Sigmoid colon (tissue), 4 donors: ENCODE data around the gene GUK1.

ENCODE experiments used
- EP300 ChIP-seq, 4 donors: sonication (generic); formaldehyde crosslinking; IDR thresholded peaks; one replicate each; pipeline ENCODE4 v1.6.1; 2017; ENCODE audit warnings: antibody characterized with exemption in 4 of 4
- POLR2A ChIP-seq, 2 donors: fragments of 450-650 bp; IDR thresholded peaks; one replicate each; pipeline ENCODE4 v1.6.1; 2016; ENCODE audit warnings: antibody characterized with exemption in 2 of 2, mild to moderate bottlenecking in 2 of 2, moderate library complexity in 2 of 2
- POLR2AphosphoS5 ChIP-seq, 4 donors: sonication (generic); formaldehyde crosslinking; IDR thresholded peaks; one replicate each; pipeline ENCODE4 v1.6.1; 2017; ENCODE audit warnings: antibody characterized with exemption in 4 of 4
- TF ChIP-seq, protein P1 (sequence below), 4 experiments: fragments of 450-650 bp in 3 of 4; fragments of 200-600 bp in 1 of 4; IDR thresholded peaks; one replicate each; pipeline ENCODE4 v1.5.1; 2016 to 2019; ENCODE audit warnings: antibody characterized with exemption in 4 of 4, mild to moderate bottlenecking in 3 of 4, moderate library complexity in 2 of 4

GRCh38 chr1:228122921-228123441, 17.1 kb upstream of the GUK1 start:
- no peak for TF ChIP-seq POLR2A (IDR thresholded peaks at IDR 0.05)
- TF ChIP-seq, protein P1, sequence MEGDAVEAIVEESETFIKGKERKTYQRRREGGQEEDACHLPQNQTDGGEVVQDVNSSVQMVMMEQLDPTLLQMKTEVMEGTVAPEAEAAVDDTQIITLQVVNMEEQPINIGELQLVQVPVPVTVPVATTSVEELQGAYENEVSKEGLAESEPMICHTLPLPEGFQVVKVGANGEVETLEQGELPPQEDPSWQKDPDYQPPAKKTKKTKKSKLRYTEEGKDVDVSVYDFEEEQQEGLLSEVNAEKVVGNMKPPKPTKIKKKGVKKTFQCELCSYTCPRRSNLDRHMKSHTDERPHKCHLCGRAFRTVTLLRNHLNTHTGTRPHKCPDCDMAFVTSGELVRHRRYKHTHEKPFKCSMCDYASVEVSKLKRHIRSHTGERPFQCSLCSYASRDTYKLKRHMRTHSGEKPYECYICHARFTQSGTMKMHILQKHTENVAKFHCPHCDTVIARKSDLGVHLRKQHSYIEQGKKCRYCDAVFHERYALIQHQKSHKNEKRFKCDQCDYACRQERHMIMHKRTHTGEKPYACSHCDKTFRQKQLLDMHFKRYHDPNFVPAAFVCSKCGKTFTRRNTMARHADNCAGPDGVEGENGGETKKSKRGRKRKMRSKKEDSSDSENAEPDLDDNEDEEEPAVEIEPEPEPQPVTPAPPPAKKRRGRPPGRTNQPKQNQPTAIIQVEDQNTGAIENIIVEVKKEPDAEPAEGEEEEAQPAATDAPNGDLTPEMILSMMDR (IDR thresholded peaks at IDR 0.05) = no peak
- TF ChIP-seq POLR2AphosphoS5 (IDR thresholded peaks at IDR 0.05) = no peak
- TF ChIP-seq EP300 (IDR thresholded peaks at IDR 0.05) = no peak
